Esophagus muscularis mucosa (tissue), 4 donors: ENCODE results near the gene RBM8A. TPM values are rescaled to one million over a fixed set of nuclear protein-coding genes. Genes with fewer than 3 reads are reported as not detected.

Experiments used
- DNase-seq: peaks from one replicate; pipeline ENCODE4 v3.0.0-alpha.2; 2017; ENCODE audit errors: extremely low spot score
- H3K27ac ChIP-seq, 4 donors: fragments of 200-600 bp; sonication (generic); replicated peaks in 1 of 4; 1 replicate in 3 of 4; 2 replicates in 1 of 4; pipeline ENCODE4 v1.5.1; 2016 to 2019; ENCODE audit warnings: mild to moderate bottlenecking in 1 of 4
- H3K27me3 ChIP-seq, 4 donors: fragments of 200-600 bp; sonication (generic); one replicate each; pipeline versions ENCODE4 v1.5.1 to v1.6.0; 2016 to 2019
- H3K36me3 ChIP-seq, 4 donors: fragments of 200-600 bp; sonication (generic); one replicate each; pipeline ENCODE4 v1.5.1; 2016 to 2019
- H3K4me1 ChIP-seq, 4 donors: fragments of 200-600 bp; sonication (generic); one replicate each; pipeline ENCODE4 v1.5.1; 2016 to 2019
- H3K4me3 ChIP-seq, 4 donors: fragments of 200-600 bp; sonication (generic); 1 replicate in 2 of 4; 2 replicates in 2 of 4; pipeline ENCODE4 v1.5.1; 2016 to 2019; ENCODE audit warnings: mild to moderate bottlenecking in 4 of 4, moderate library complexity in 1 of 4
- H3K9me3 ChIP-seq, 4 donors: fragments of 200-600 bp; sonication (generic); 1 replicate in 3 of 4; 2 replicates in 1 of 4; pipeline ENCODE4 v1.5.1; 2016 to 2019
- CTCF ChIP-seq, 3 experiments: fragments of 200-600 bp in 2 of 3; fragments of 450-650 bp in 1 of 3; sonication (generic) in 2 of 3; IDR thresholded peaks; one replicate each; pipeline ENCODE4 v1.5.1; 2017 to 2019; ENCODE audit warnings: antibody characterized with exemption in 3 of 3, mild to moderate bottlenecking in 2 of 3, moderate library complexity in 1 of 3
- EP300 ChIP-seq: sonication (generic); formaldehyde crosslinking; IDR thresholded peaks from one replicate; pipeline ENCODE4 v1.6.1; 2017; ENCODE audit warnings: antibody characterized with exemption
- POLR2A ChIP-seq: fragments of 450-650 bp; IDR thresholded peaks from one replicate; pipeline ENCODE4 v1.6.1; 2017; ENCODE audit warnings: antibody characterized with exemption, moderate library complexity, mild to moderate bottlenecking, low read depth
- POLR2AphosphoS5 ChIP-seq, 2 donors: sonication (generic); formaldehyde crosslinking; IDR thresholded peaks; one replicate each; pipeline ENCODE4 v1.6.1; 2017; ENCODE audit warnings: antibody characterized with exemption in 2 of 2
- WGBS: methylation state at CpG from one replicate; pipeline ENCODE4 v1.1.5; 2018; 5-methylcytosine and 5-hydroxymethylcytosine counted together
- intact Hi-C: fragments of 100-400 bp; cut with DNase I; formaldehyde crosslinking; loops from one replicate; pipeline ENCODE4 v1.15.1; 2023
- total RNA-seq, 4 donors: library from RNA; depleted of rRNA; stranded (reverse); fragments of >200 nt; gene quantifications; one replicate each; pipeline versions ENCODE4 v1.1.0 to v1.2.1, GENCODE V29; 2016

The RBM8A gene
- total RNA-seq, 4 donors from 2014 or later: 42.8 to 119 (median 69.7) TPM

- no peaks in the 10 kb centered on the region for H3K27me3 ChIP-seq
- no peak for DNase-seq
- no peak overlapping the region for H3K27ac ChIP-seq
- H3K4me1 ChIP-seq: peaks cover 12 to 45% (median 30%) of the 10 kb centered on the region in 4 donors
- no peak for TF ChIP-seq POLR2A
- no peak for TF ChIP-seq POLR2AphosphoS5 (IDR thresholded peaks at IDR 0.05)
- TF ChIP-seq CTCF (IDR thresholded peaks at IDR 0.05): no peak
- no peak for TF ChIP-seq EP300
- WGBS: 91% methylated on average over 4 of the region's 4 CpGs
- H3K9me3 ChIP-seq: no peaks in the 10 kb centered on the region
- intact Hi-C loops: no loop called here
- peaks cover 11 to 57% (median 41%) of the 10 kb centered on the region in 4 donors for H3K36me3 ChIP-seq
- no peak overlapping the region for H3K4me3 ChIP-seq
Observed at GRCh38 chr1:145946477-145946986, 19.2 kb upstream of the RBM8A start.

- no peak overlapping the region for H3K4me3 ChIP-seq
- 93% methylated on average over 3 of the region's 3 CpGs for WGBS
- no peak overlapping the region for H3K27ac ChIP-seq
- H3K9me3 ChIP-seq: no peaks in the 10 kb centered on the region
- TF ChIP-seq CTCF (IDR thresholded peaks at IDR 0.05): no peak
- TF ChIP-seq POLR2A: no peak
- TF ChIP-seq POLR2AphosphoS5 (IDR thresholded peaks at IDR 0.05): no peak
- no peak for TF ChIP-seq EP300
- no peaks in the 10 kb centered on the region for H3K27me3 ChIP-seq
- peaks cover 11 to 77% (median 49%) of the 10 kb centered on the region in 4 donors for H3K36me3 ChIP-seq
- peaks cover 7 to 25% (median 13%) of the 10 kb centered on the region in 4 donors for H3K4me1 ChIP-seq
- intact Hi-C loops: no loop called here
- no peak for DNase-seq
Observed at GRCh38 chr1:145944532-145944931, 17.2 kb upstream of the RBM8A start.

- intact Hi-C loops: no loop called here
- no peak overlapping the region for H3K4me3 ChIP-seq
- TF ChIP-seq CTCF (IDR thresholded peaks at IDR 0.05) (no peak), EP300 (no peak), POLR2AphosphoS5 (IDR thresholded peaks at IDR 0.05) (no peak), POLR2A (no peak)
- no peaks in the 10 kb centered on the region for H3K9me3 ChIP-seq
- 89% methylated on average over 6 of the region's 6 CpGs for WGBS
- DNase-seq: no peak
- H3K4me1 ChIP-seq: peaks cover 0 to 8% (median 0%) of the 10 kb centered on the region in 4 donors
- no peaks in the 10 kb centered on the region for H3K27me3 ChIP-seq
- H3K27ac ChIP-seq: no peak overlapping the region
- H3K36me3 ChIP-seq: peaks cover 11 to 85% (median 52%) of the 10 kb centered on the region in 4 donors
Observed at GRCh38 chr1:145942871-145943270, 15.6 kb upstream of the RBM8A start.

GRCh38 chr1:145942405-145942804, 15.1 kb upstream of the RBM8A start:
- intact Hi-C loops: no loop called here
- peaks cover 0 to 4% (median 0%) of the 10 kb centered on the region in 4 donors for H3K4me1 ChIP-seq
- no peak overlapping the region for H3K27ac ChIP-seq
- TF ChIP-seq POLR2A (no peak), EP300 (no peak), CTCF (IDR thresholded peaks at IDR 0.05) (no peak), POLR2AphosphoS5 (IDR thresholded peaks at IDR 0.05) (no peak)
- WGBS: 86% methylated on average over 4 of the region's 4 CpGs
- H3K4me3 ChIP-seq: no peak overlapping the region
- DNase-seq: no peak
- H3K9me3 ChIP-seq: no peaks in the 10 kb centered on the region
- H3K27me3 ChIP-seq: no peaks in the 10 kb centered on the region
- peaks cover 11 to 85% (median 54%) of the 10 kb centered on the region in 4 donors for H3K36me3 ChIP-seq

- DNase-seq: no peak
- H3K4me1 ChIP-seq: no peaks in the 10 kb centered on the region
- intact Hi-C loops: no loop called here
- H3K36me3 ChIP-seq: peaks cover 33 to 93% (median 69%) of the 10 kb centered on the region in 4 donors
- no peak overlapping the region for H3K27ac ChIP-seq
- H3K27me3 ChIP-seq: no peaks in the 10 kb centered on the region
- no peaks in the 10 kb centered on the region for H3K9me3 ChIP-seq
- WGBS: 80% methylated on average over 1 of the region's 1 CpG
- TF ChIP-seq EP300: no peak
- TF ChIP-seq CTCF (IDR thresholded peaks at IDR 0.05): no peak
- TF ChIP-seq POLR2A: no peak
- TF ChIP-seq POLR2AphosphoS5 (IDR thresholded peaks at IDR 0.05): no peak
- H3K4me3 ChIP-seq: no peak overlapping the region
Observed at GRCh38 chr1:145937436-145937835, 10.2 kb upstream of the RBM8A start.
